HCT116 (cell line): ENCODE results near the gene SLC34A3. TPM values are rescaled to one million over a fixed set of nuclear protein-coding genes. Genes with fewer than 3 reads are reported as not detected.
A peak's percentile ranks its signal among the peaks of the same experiment; 100 is the strongest.

Source experiments
- ATAC-seq: fragments of 200-7000 bp; cut with Tn5 transposase; 2 replicates; pipeline ENCODE4 v1.9.1; 2020; ENCODE audit warnings: mild to moderate bottlenecking, moderate library complexity
- BruUV-seq: library from RNA; stranded (reverse); fragments of 400-500 nt; replicated peaks from 2 replicates; lab custom pipeline; 2021; lab: Mats Ljungman, UMichigan
- CTCF ChIA-PET: fragments of 300-600 bp; sonication (Branson Sonifier 250); formaldehyde crosslinking; loops from one replicate; lab custom pipeline; 2021; ENCODE audit warnings: antibody characterized with exemption; lab: Charles Lee
- POLR2A ChIA-PET: fragments of 300-600, 350-600 bp; sonication (Branson Sonifier 250); formaldehyde crosslinking; loops from one replicate; lab custom pipeline; 2021; ENCODE audit warnings: antibody characterized with exemption; lab: Charles Lee
- RAD21 ChIA-PET, 2 experiments: fragments of 300-600 bp; sonication (Branson Sonifier 250); formaldehyde crosslinking; loops; one replicate each; lab custom pipeline; 2023; ENCODE audit warnings: low total read pairs in 2 of 2; ENCODE audit not compliant: uncharacterized antibody in 2 of 2, unreplicated experiment in 2 of 2, low non-redundant PET in 1 of 2; lab: Charles Lee
- DNase-seq: peaks from one replicate; pipeline ENCODE4 v3.0.0-alpha.2; 2010; ENCODE audit warnings: low read depth, low spot score
- H2AFZ ChIP-seq: fragments of 200-600 bp; shearing (Covaris generic), sonication (generic); 2 replicates; pipeline ENCODE4 v1.6.1; 2017; ENCODE audit warnings: low read depth, mixed run types, mixed read lengths, antibody characterized with exemption, low read length; ENCODE audit not compliant: poor library complexity, severe bottlenecking
- H3K27ac ChIP-seq: 2 replicates; pipeline ENCODE4 v1.5.1; 2012; ENCODE audit warnings: low read depth, low read length
- H3K27me3 ChIP-seq: fragments of 200-600 bp; sonication (generic); 2 replicates; pipeline ENCODE4 v1.6.1; 2016; ENCODE audit warnings: mixed run types, low read length, mixed read lengths; ENCODE audit not compliant: insufficient read depth
- H3K36me3 ChIP-seq, 2 experiments: fragments of 200-500 bp in 1 of 2; fragments of 200-600 bp in 1 of 2; sonication (Bioruptor generic) in 1 of 2; sonication (generic) in 1 of 2; 2 replicates each; pipeline versions ENCODE4 v1.5.1 to v1.6.1; 2014 to 2016; ENCODE audit warnings: low read length in 2 of 2, inconsistent platforms in 1 of 2, mixed read lengths in 1 of 2, mixed run types in 1 of 2; ENCODE audit not compliant: insufficient read depth in 2 of 2, control insufficient read depth in 1 of 2
- H3K4me1 ChIP-seq, 2 experiments: fragments of 200-600 bp in 1 of 2; sonication (generic) in 1 of 2; 2 replicates each; pipeline versions ENCODE4 v1.5.1 to v1.6.1; 2012 to 2017; ENCODE audit warnings: low read length in 2 of 2, inconsistent platforms in 1 of 2, mild to moderate bottlenecking in 1 of 2, mixed read lengths in 1 of 2, mixed run types in 1 of 2, moderate library complexity in 1 of 2; ENCODE audit not compliant: insufficient read depth in 2 of 2, control insufficient read depth in 1 of 2
- H3K4me2 ChIP-seq: fragments of 200-600 bp; sonication (generic); 2 replicates; pipeline ENCODE4 v1.6.1; 2017; ENCODE audit warnings: mixed run types, low read length, mixed read lengths
- H3K4me3 ChIP-seq, 2 experiments: fragments of 200-600 bp in 1 of 2; sonication (generic) in 1 of 2; replicated peaks in 1 of 2; 2 replicates each; pipeline ENCODE4 v1.5.1; 2011 to 2016; ENCODE audit warnings: low read length in 2 of 2, control low read depth in 1 of 2, low read depth in 1 of 2, mild to moderate bottlenecking in 1 of 2, mixed read lengths in 1 of 2, mixed run types in 1 of 2
- H3K79me2 ChIP-seq: fragments of 200-600 bp; sonication (generic); 2 replicates; pipeline ENCODE4 v1.6.1; 2017; ENCODE audit warnings: mild to moderate bottlenecking, mixed run types, low read length, moderate library complexity, mixed read lengths; ENCODE audit not compliant: insufficient read depth
- H3K9ac ChIP-seq: fragments of 200-600 bp; sonication (generic); 2 replicates; pipeline ENCODE4 v1.6.1; 2016; ENCODE audit warnings: low read length, mixed read lengths
- H3K9me2 ChIP-seq: fragments of 200-600 bp; sonication (generic), shearing (Covaris generic); 2 replicates; pipeline ENCODE4 v1.6.1; 2017; ENCODE audit warnings: mixed run types, mild to moderate bottlenecking, moderate library complexity; ENCODE audit not compliant: insufficient read depth
- H3K9me3 ChIP-seq, 2 experiments: fragments of 200-500 bp in 1 of 2; fragments of 200-600 bp in 1 of 2; sonication (Bioruptor generic) in 1 of 2; sonication (generic) in 1 of 2; 2 replicates each; pipeline ENCODE4 v1.6.1; 2014 to 2017; ENCODE audit warnings: low read length in 2 of 2, mixed read lengths in 2 of 2, inconsistent platforms in 1 of 2, low read depth in 1 of 2, mild to moderate bottlenecking in 1 of 2, mixed run types in 1 of 2, moderate library complexity in 1 of 2; ENCODE audit not compliant: control insufficient read depth in 1 of 2, insufficient read depth in 1 of 2
- H4K20me1 ChIP-seq: fragments of 200-600 bp; sonication (generic), shearing (Covaris generic); 2 replicates; pipeline ENCODE4 v1.6.1; 2017; ENCODE audit warnings: mixed run types, mild to moderate bottlenecking, moderate library complexity; ENCODE audit not compliant: insufficient read depth
- JUND ChIP-seq: IDR thresholded peaks from 2 replicates; pipeline ENCODE4 v1.6.1; 2012
- POLR2AphosphoS5 ChIP-seq: IDR thresholded peaks from 2 replicates; pipeline ENCODE4 v1.6.1; 2011; ENCODE audit warnings: mild to moderate bottlenecking, low read depth, low read length, moderate library complexity
- REST ChIP-seq: IDR thresholded peaks from 2 replicates; pipeline ENCODE4 v1.6.1; 2012; ENCODE audit warnings: low read depth
- SP1 ChIP-seq: IDR thresholded peaks from 2 replicates; pipeline ENCODE4 v1.6.1; 2012; ENCODE audit warnings: low read depth
- YY1 ChIP-seq: IDR thresholded peaks from 2 replicates; pipeline ENCODE4 v1.6.1; 2011; ENCODE audit warnings: low read length, low read depth, moderate library complexity, mild to moderate bottlenecking; ENCODE audit not compliant: insufficient replicate concordance; ENCODE audit errors: extremely low read depth
- intact Hi-C: fragments of 100-400 bp; cut with micrococcal nuclease; formaldehyde crosslinking; loops from 2 replicates; pipeline ENCODE4 v1.10.0; 2022
- total RNA-seq: library from RNA; stranded (reverse); gene quantifications from one replicate; pipeline ENCODE4 v1.2.1, GENCODE V29; 2021; ENCODE audit not compliant: unreplicated experiment
- TF ChIP-seq, protein P1 (sequence below): IDR thresholded peaks from 2 replicates; pipeline ENCODE4 v1.6.1; 2011; ENCODE audit warnings: mild to moderate bottlenecking, low read length, moderate library complexity; ENCODE audit not compliant: insufficient replicate concordance; ENCODE audit errors: extremely low read depth

The SLC34A3 gene
- total RNA-seq, 1 experiment from 2014 or later, result 0.15 TPM

GRCh38 chr9:137219757-137220316 is 10.9 kb upstream of the SLC34A3 start:
- ChIA-PET RAD21 (no interaction called here), POLR2A (interaction anchor here (1.0 kb wide), 1 partner anchor 19 kb away, joined by 3 read pairs; the partner anchor contains the start of gene TPRN), CTCF (interaction anchor here (1.1 kb wide), 1 partner anchor 69 kb away, joined by 4 read pairs; no protein-coding TSS in a partner anchor)
- ATAC-seq (no peak), DNase-seq (no peak)
- Histone ChIP-seq H2AFZ (no peak overlapping the region), H3K9me3 (no peaks in the 10 kb centered on the region), H4K20me1 (no peaks in the 10 kb centered on the region), H3K36me3 (no peaks in the 10 kb centered on the region), H3K4me1 (peaks cover 35 to 67% of the 10 kb centered on the region in 2 experiments), H3K79me2 (no peaks in the 10 kb centered on the region), H3K4me2 (0 out of 2 replicates have a peak overlapping the region, but pooled peaks have one; percentile 77), H3K4me3 (no peak overlapping the region), H3K27me3 (no peaks in the 10 kb centered on the region), H3K9ac (no peak overlapping the region), H3K27ac (peak overlapping the region; percentile 94; the same call in 1 of the 2 replicates), H3K9me2 (no peaks in the 10 kb centered on the region)
- TF ChIP-seq, protein P1, sequence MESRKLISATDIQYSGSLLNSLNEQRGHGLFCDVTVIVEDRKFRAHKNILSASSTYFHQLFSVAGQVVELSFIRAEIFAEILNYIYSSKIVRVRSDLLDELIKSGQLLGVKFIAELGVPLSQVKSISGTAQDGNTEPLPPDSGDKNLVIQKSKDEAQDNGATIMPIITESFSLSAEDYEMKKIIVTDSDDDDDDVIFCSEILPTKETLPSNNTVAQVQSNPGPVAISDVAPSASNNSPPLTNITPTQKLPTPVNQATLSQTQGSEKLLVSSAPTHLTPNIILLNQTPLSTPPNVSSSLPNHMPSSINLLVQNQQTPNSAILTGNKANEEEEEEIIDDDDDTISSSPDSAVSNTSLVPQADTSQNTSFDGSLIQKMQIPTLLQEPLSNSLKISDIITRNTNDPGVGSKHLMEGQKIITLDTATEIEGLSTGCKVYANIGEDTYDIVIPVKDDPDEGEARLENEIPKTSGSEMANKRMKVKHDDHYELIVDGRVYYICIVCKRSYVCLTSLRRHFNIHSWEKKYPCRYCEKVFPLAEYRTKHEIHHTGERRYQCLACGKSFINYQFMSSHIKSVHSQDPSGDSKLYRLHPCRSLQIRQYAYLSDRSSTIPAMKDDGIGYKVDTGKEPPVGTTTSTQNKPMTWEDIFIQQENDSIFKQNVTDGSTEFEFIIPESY, result no peak
- BruUV-seq, result no TSS peak
- intact Hi-C loops, result loop anchor here (10.0 kb wide), 1 partner anchor 435 kb away; no protein-coding TSS in a partner anchor

- H3K4me2 ChIP-seq, result no peak overlapping the region
- H4K20me1 ChIP-seq, result no peaks in the 10 kb centered on the region
- no peaks in the 10 kb centered on the region for H3K27me3 ChIP-seq
- no peak overlapping the region for H2AFZ ChIP-seq
- no peak overlapping the region for H3K4me3 ChIP-seq
- RAD21 ChIA-PET, result no interaction called here
- TSS peak; percentile 57 for BruUV-seq
- POLR2A ChIA-PET, result interaction anchor here (1.2 kb wide), 1 partner anchor 20 kb away, joined by 3 read pairs; the partner anchor contains the start of gene TUBB4B
- H3K9me2 ChIP-seq, result no peaks in the 10 kb centered on the region
- no peak for TF ChIP-seq JUND
- TF ChIP-seq POLR2AphosphoS5, result no peak
- no peak for TF ChIP-seq REST
- no peak for TF ChIP-seq YY1
- TF ChIP-seq SP1, result no peak
- ATAC-seq, result no peak
- H3K9ac ChIP-seq, result no peak overlapping the region
- H3K4me1 ChIP-seq, result peaks cover 42 to 74% of the 10 kb centered on the region in 2 experiments
- CTCF ChIA-PET, result interaction anchor here (0.7 kb wide), 1 partner anchor 22 kb away, joined by 6 read pairs; no protein-coding TSS in a partner anchor
- DNase-seq, result no peak
- H3K36me3 ChIP-seq, result no peaks in the 10 kb centered on the region
- H3K27ac ChIP-seq, result peak overlapping the region; percentile 37; the same call in 1 of the 2 replicates
- no peaks in the 10 kb centered on the region for H3K9me3 ChIP-seq
- H3K79me2 ChIP-seq, result no peaks in the 10 kb centered on the region
- intact Hi-C loops, result loop anchor here (10.0 kb wide), 1 partner anchor 436 kb away; no protein-coding TSS in a partner anchor
Measured at GRCh38 chr9:137220317-137221094, 10.2 kb upstream of the SLC34A3 start.
